Colonic mucosa (tissue), 4 donors: ENCODE measurements around the gene TBX4. TPM values are rescaled to one million over a fixed set of nuclear protein-coding genes. Genes with fewer than 3 reads are reported as not detected.

Source experiments
- DNase-seq: peaks from one replicate; pipeline ENCODE4 v3.0.0-alpha.2; 2020
- H3K27ac ChIP-seq: fragments of 200-600 bp; one replicate; pipeline ENCODE4 v1.8.0; 2021
- H3K27me3 ChIP-seq: fragments of 200-600 bp; one replicate; pipeline ENCODE4 v1.8.0; 2021
- H3K36me3 ChIP-seq: fragments of 200-600 bp; one replicate; pipeline ENCODE4 v1.8.0; 2021
- H3K4me1 ChIP-seq: fragments of 200-600 bp; one replicate; pipeline ENCODE4 v1.8.0; 2021; ENCODE audit warnings: mild to moderate bottlenecking
- H3K4me3 ChIP-seq: fragments of 200-600 bp; one replicate; pipeline ENCODE4 v1.8.0; 2021
- H3K9ac ChIP-seq, 2 donors: one replicate each; pipeline ENCODE4 v1.7.0; 2013; ENCODE audit warnings: control low read depth in 2 of 2, low read depth in 2 of 2, low read length in 2 of 2
- H3K9me3 ChIP-seq: fragments of 200-600 bp; one replicate; pipeline ENCODE4 v1.8.0; 2021
- CTCF ChIP-seq: fragments of 200-600 bp; IDR thresholded peaks from one replicate; pipeline ENCODE4 v1.8.0; 2022; ENCODE audit warnings: antibody characterized with exemption, mild to moderate bottlenecking
- intact Hi-C: fragments of 100-400 bp; cut with DNase I; formaldehyde crosslinking; loops from one replicate; pipeline ENCODE4 v1.14.1; 2022
- total RNA-seq, 2 donors: library from RNA; stranded (reverse); fragmentation: NEBNext Ultra II Directional in 1 of 2; extraction: Animal tissue kit (Norgen Biotek cat#: 25700) in 1 of 2; gene quantifications; one replicate each; pipeline ENCODE4 v1.2.1, GENCODE V29; 2021
- donor health status: healthy.
- donor health status: DM: no; HTN: no; CAD: no.
- donor health status: DM: no; HTN: no; CAD: no.

TBX4 gene
- total RNA-seq, 2 donors from 2014 or later, result not detected

- Histone ChIP-seq H3K27ac (no peak overlapping the region), H3K9me3 (no peaks in the 10 kb centered on the region), H3K4me1 (peaks cover 9% of the 10 kb centered on the region), H3K36me3 (no peaks in the 10 kb centered on the region), H3K9ac (no peak overlapping the region), H3K27me3 (peaks cover 78% of the 10 kb centered on the region), H3K4me3 (no peak overlapping the region)
- no peak for TF ChIP-seq CTCF
- intact Hi-C loops, result no loop called here
- DNase-seq, result no peak
These were observed 3.3 kb downstream of the TBX4 start for GRCh38 chr17:61455324-61456060.

- no peak overlapping the region for H3K27ac ChIP-seq
- no peak for DNase-seq
- H3K27me3 ChIP-seq, result peaks cover 71% of the 10 kb centered on the region
- no peak for TF ChIP-seq CTCF
- no peak overlapping the region for H3K9ac ChIP-seq
- H3K9me3 ChIP-seq, result no peaks in the 10 kb centered on the region
- no peak overlapping the region for H3K4me3 ChIP-seq
- no peaks in the 10 kb centered on the region for H3K36me3 ChIP-seq
- intact Hi-C loops, result no loop called here
- H3K4me1 ChIP-seq, result peaks cover 9% of the 10 kb centered on the region
These were observed 3.9 kb downstream of the TBX4 start for GRCh38 chr17:61456061-61456681.

GRCh38 chr17:61456688-61457225 is 4.5 kb downstream of the TBX4 start:
- intact Hi-C loops, result no loop called here
- no peak overlapping the region for H3K9ac ChIP-seq

GRCh38 chr17:61457226-61457983 is 5.2 kb downstream of the TBX4 start:
- no peak for TF ChIP-seq CTCF
- Histone ChIP-seq H3K9ac (no peak overlapping the region), H3K4me1 (peaks cover 14% of the 10 kb centered on the region), H3K27ac (no peak overlapping the region), H3K36me3 (no peaks in the 10 kb centered on the region), H3K4me3 (no peak overlapping the region), H3K9me3 (no peaks in the 10 kb centered on the region), H3K27me3 (peaks cover 68% of the 10 kb centered on the region)
- intact Hi-C loops, result no loop called here
- DNase-seq, result no peak

More at GRCh38 chr17:61456688-61457225, 4.5 kb downstream of the TBX4 start:
- H3K36me3 ChIP-seq, result no peaks in the 10 kb centered on the region
- no peak for TF ChIP-seq CTCF
- H3K4me1 ChIP-seq, result peaks cover 10% of the 10 kb centered on the region
- peaks cover 68% of the 10 kb centered on the region for H3K27me3 ChIP-seq
- no peak overlapping the region for H3K27ac ChIP-seq
- no peak for DNase-seq
- H3K4me3 ChIP-seq, result no peak overlapping the region
- no peaks in the 10 kb centered on the region for H3K9me3 ChIP-seq

- Histone ChIP-seq H3K4me1 (peaks cover 14% of the 10 kb centered on the region), H3K36me3 (no peaks in the 10 kb centered on the region), H3K27me3 (peaks cover 64% of the 10 kb centered on the region), H3K27ac (no peak overlapping the region), H3K9ac (no peak overlapping the region), H3K9me3 (no peaks in the 10 kb centered on the region), H3K4me3 (no peak overlapping the region)
- no peak for DNase-seq
- no peak for TF ChIP-seq CTCF
- intact Hi-C loops, result no loop called here
These were observed 5.8 kb downstream of the TBX4 start for GRCh38 chr17:61458000-61458399.
